Measurements from ENCODE around the gene TBC1D14.

DNA sequence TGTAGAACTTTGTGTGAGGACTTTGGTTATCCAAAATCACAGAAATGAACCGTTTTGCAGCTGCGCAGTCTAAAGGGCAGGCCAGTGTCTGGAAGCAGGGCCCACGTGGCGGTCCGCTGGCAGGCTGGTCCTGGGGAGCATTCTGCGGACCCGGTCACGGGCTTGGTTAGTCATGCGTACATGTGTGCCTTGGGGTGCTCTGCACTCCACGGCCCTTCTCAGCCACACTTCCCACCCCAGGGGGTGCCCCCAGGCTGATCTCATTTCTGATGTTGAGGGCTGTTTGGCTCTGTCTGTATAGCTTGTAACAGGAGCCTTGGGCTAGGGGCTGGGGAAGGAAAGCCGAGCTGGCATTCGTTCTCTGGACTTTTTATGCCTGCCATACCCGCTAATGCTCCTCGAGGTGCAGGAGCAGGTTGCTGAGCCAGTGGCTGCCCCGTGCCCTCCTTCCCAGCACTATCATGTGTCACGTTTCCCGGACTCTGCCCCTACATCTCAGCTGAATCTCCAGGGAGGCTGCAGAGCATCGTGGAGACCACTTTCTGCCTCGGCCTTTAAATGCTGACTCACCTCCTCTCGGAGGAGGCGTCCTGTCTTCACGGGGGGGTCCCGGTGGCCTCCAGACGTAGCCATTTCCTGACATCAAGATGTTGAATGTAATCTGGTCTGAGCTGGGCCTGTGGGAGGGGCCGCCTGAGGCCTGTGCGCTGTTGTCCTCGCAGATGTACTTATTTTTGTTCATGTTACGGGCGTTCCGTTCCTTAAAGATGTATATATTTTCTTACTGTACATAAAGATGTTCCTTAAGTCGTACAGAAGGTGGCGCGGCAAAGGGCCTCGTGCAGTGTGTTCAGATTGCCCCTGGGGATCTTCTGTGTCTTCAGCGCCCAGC, 122.2 kb downstream of the TBC1D14 start:
- 0 out of 2 replicates have a peak, but pooled peaks have one; percentile 39 for TF ChIP-seq POLR2A (conservative IDR thresholded peaks at IDR 0.05)
- TF ChIP-seq SMC3 (conservative IDR thresholded peaks at IDR 0.05; ENCODE audit: insufficient read depth, low read depth, low read length) = 0 out of 2 replicates have a peak, but pooled peaks have one; percentile 13
- no peak for TF ChIP-seq NFYB (IDR thresholded peaks at IDR 0.05; ENCODE audit: extremely low read depth, insufficient read length)
- TF ChIP-seq, protein P1, sequence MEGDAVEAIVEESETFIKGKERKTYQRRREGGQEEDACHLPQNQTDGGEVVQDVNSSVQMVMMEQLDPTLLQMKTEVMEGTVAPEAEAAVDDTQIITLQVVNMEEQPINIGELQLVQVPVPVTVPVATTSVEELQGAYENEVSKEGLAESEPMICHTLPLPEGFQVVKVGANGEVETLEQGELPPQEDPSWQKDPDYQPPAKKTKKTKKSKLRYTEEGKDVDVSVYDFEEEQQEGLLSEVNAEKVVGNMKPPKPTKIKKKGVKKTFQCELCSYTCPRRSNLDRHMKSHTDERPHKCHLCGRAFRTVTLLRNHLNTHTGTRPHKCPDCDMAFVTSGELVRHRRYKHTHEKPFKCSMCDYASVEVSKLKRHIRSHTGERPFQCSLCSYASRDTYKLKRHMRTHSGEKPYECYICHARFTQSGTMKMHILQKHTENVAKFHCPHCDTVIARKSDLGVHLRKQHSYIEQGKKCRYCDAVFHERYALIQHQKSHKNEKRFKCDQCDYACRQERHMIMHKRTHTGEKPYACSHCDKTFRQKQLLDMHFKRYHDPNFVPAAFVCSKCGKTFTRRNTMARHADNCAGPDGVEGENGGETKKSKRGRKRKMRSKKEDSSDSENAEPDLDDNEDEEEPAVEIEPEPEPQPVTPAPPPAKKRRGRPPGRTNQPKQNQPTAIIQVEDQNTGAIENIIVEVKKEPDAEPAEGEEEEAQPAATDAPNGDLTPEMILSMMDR (IDR thresholded peaks at IDR 0.05 in 2 of 3, conservative IDR thresholded peaks at IDR 0.05 in 1 of 3; ENCODE audit: insufficient read depth in 2 of 3, low read depth in 1 of 3, low read length in 3 of 3) = peak; percentile 42 to 55 (median 50)
- no peak for TF ChIP-seq ZNF165 (CRISPR knock-in tag; IDR thresholded peaks at IDR 0.05; ENCODE audit: borderline replicate concordance)
- TF ChIP-seq ZNF274 (IDR thresholded peaks at IDR 0.05; ENCODE audit: borderline replicate concordance, low read depth, low read length) = no peak
- no peak for TF ChIP-seq MYNN (IDR thresholded peaks at IDR 0.05)
- no peak for TF ChIP-seq MYNN (CRISPR knock-in tag; IDR thresholded peaks at IDR 0.05)
- TF ChIP-seq POLR3A (IDR thresholded peaks at IDR 0.05; ENCODE audit: borderline replicate concordance, extremely low read depth, insufficient read depth, insufficient read length) = no peak
- peak; percentile 54 for TF ChIP-seq NFIC (IDR thresholded peaks at IDR 0.05)
- peak; percentile 18 to 73; a peak in 3 of 4 replicates for TF ChIP-seq KDM1A (IDR thresholded peaks at IDR 0.05)

Data from K562 (cell line).